Testis (tissue), 3 donors: ENCODE results near the gene DNAAF8. TPM values are rescaled to one million over a fixed set of nuclear protein-coding genes. Genes with fewer than 3 reads are reported as not detected.

Experiments used
- DNase-seq: peaks from one replicate; pipeline ENCODE4 v3.0.0-alpha.2; 2019
- H3K27ac ChIP-seq, 2 donors: fragments of 200-600 bp; sonication (generic); one replicate each; pipeline ENCODE4 v1.5.1; 2019
- H3K27me3 ChIP-seq: fragments of 200-600 bp; sonication (generic); one replicate; pipeline ENCODE4 v1.5.1; 2019
- H3K36me3 ChIP-seq: fragments of 200-600 bp; sonication (generic); one replicate; pipeline ENCODE4 v1.5.1; 2017; ENCODE audit warnings: low read depth; ENCODE audit errors: missing control alignments
- H3K4me1 ChIP-seq: fragments of 200-600 bp; sonication (generic); one replicate; pipeline ENCODE4 v1.5.1; 2019
- H3K4me3 ChIP-seq, 2 donors: fragments of 200-600 bp; sonication (generic); one replicate each; pipeline ENCODE4 v1.5.1; 2017 to 2019
- H3K9me3 ChIP-seq: fragments of 200-600 bp; sonication (generic); one replicate; pipeline ENCODE4 v1.5.1; 2017
- CTCF ChIP-seq, 3 experiments: fragments of 450-650 bp in 2 of 3; fragments of 200-600 bp in 1 of 3; sonication (generic) in 1 of 3; IDR thresholded peaks; one replicate each; pipeline ENCODE4 v1.5.1; 2016 to 2019; ENCODE audit warnings: antibody characterized with exemption in 3 of 3, mild to moderate bottlenecking in 2 of 3, moderate library complexity in 1 of 3
- POLR2A ChIP-seq: fragments of 450-650 bp; IDR thresholded peaks from one replicate; pipeline ENCODE4 v1.6.1; 2017; ENCODE audit warnings: antibody characterized with exemption, mild to moderate bottlenecking, moderate library complexity
- WGBS, 2 donors: methylation state at CpG; one replicate each; pipeline ENCODE4 v1.1.5; 2018; 5-methylcytosine and 5-hydroxymethylcytosine counted together
- intact Hi-C: fragments of 100-400 bp; cut with DNase I; formaldehyde crosslinking; loops from one replicate; pipeline ENCODE4 v1.15.1; 2023; ENCODE audit warnings: low total_unique reads
- polyA plus RNA-seq: library from polyadenylated mRNA; stranded (reverse); fragments of 350-450 nt; fragmentation: Illumina TruSeq; extraction: RNeasy Lipid Tissue Mini Kit (QIAGEN cat#74804); gene quantifications from one replicate; pipeline ENCODE4 v1.2.3, GENCODE V29; 2014; ENCODE audit warnings: low read depth, low replicate concordance; ENCODE audit not compliant: insufficient read depth
- total RNA-seq, 2 donors: library from RNA; depleted of rRNA; stranded (reverse); fragments of >200 nt; gene quantifications; one replicate each; pipeline ENCODE4 v1.2.3, GENCODE V29; 2016

Gene DNAAF8
- total and polyA plus RNA-seq, 3 donors from 2014 or later, result 61.6 to 238 (median 70.0) TPM

- TF ChIP-seq POLR2A, result no peak
- TF ChIP-seq CTCF (IDR thresholded peaks at IDR 0.05), result no peak
- Histone ChIP-seq H3K27ac (no peak overlapping the region), H3K4me3 (no peak overlapping the region), H3K36me3 (no peaks in the 10 kb centered on the region), H3K27me3 (no peaks in the 10 kb centered on the region), H3K4me1 (peaks cover 18% of the 10 kb centered on the region), H3K9me3 (no peaks in the 10 kb centered on the region)
- 42 to 60% methylated on average over 13 to 14 of the region's 14 CpGs for WGBS, 2 donors
- intact Hi-C loops, result no loop called here
- no peak for DNase-seq
Measured at GRCh38 chr16:4743226-4743878, 9.0 kb downstream of the DNAAF8 start.

GRCh38 chr16:4744555-4745273, 10.4 kb downstream of the DNAAF8 start:
- WGBS, 2 donors, result 70 to 77% methylated on average over 6 to 13 of the region's 13 CpGs
- H3K36me3 ChIP-seq, result no peaks in the 10 kb centered on the region

GRCh38 chr16:4745274-4745569, 10.9 kb downstream of the DNAAF8 start:
- WGBS, 2 donors, result 95 to 100% methylated on average over 1 to 3 of the region's 3 CpGs

More at GRCh38 chr16:4744555-4745273, 10.4 kb downstream of the DNAAF8 start:
- peaks cover 18% of the 10 kb centered on the region for H3K4me1 ChIP-seq
- no peaks in the 10 kb centered on the region for H3K27me3 ChIP-seq
- no peak overlapping the region for H3K4me3 ChIP-seq
- TF ChIP-seq POLR2A, result no peak
- no peak for TF ChIP-seq CTCF (IDR thresholded peaks at IDR 0.05)
- no peak for DNase-seq
- intact Hi-C loops, result no loop called here
- no peak overlapping the region for H3K27ac ChIP-seq
- no peaks in the 10 kb centered on the region for H3K9me3 ChIP-seq

GRCh38 chr16:4746215-4746614, 11.9 kb downstream of the DNAAF8 start:
- Histone ChIP-seq H3K27me3 (no peaks in the 10 kb centered on the region), H3K4me1 (peaks cover 18% of the 10 kb centered on the region), H3K9me3 (no peaks in the 10 kb centered on the region), H3K36me3 (no peaks in the 10 kb centered on the region), H3K4me3 (no peak overlapping the region), H3K27ac (no peak overlapping the region)
- DNase-seq, result no peak
- intact Hi-C loops, result no loop called here
- TF ChIP-seq CTCF (IDR thresholded peaks at IDR 0.05) (no peak), POLR2A (no peak)
- whole genome bisulfite sequencing, 2 donors, result 82 to 92% methylated on average over 4 to 8 of the region's 8 CpGs

More at GRCh38 chr16:4745274-4745569, 10.9 kb downstream of the DNAAF8 start:
- H3K27me3 ChIP-seq, result no peaks in the 10 kb centered on the region
- no peak for DNase-seq
- no peaks in the 10 kb centered on the region for H3K36me3 ChIP-seq
- peaks cover 18% of the 10 kb centered on the region for H3K4me1 ChIP-seq
- TF ChIP-seq POLR2A (no peak), CTCF (IDR thresholded peaks at IDR 0.05) (no peak)
- H3K9me3 ChIP-seq, result no peaks in the 10 kb centered on the region
- intact Hi-C loops, result no loop called here
- H3K27ac ChIP-seq, result no peak overlapping the region
- no peak overlapping the region for H3K4me3 ChIP-seq
